Neuron (in vitro differentiated cells): ENCODE measurements around the gene AHNAK2.

Experiments
- H2AFZ ChIP-seq: one replicate; pipeline ENCODE4 v1.6.1; 2013; ENCODE audit warnings: low read depth, mild to moderate bottlenecking, inconsistent platforms, low read length, moderate library complexity
- H3K27me3 ChIP-seq: one replicate; pipeline ENCODE4 v1.6.1; 2013; ENCODE audit warnings: low read length; ENCODE audit not compliant: insufficient read depth
- H3K36me3 ChIP-seq: one replicate; pipeline ENCODE4 v1.6.1; 2013; ENCODE audit warnings: low read length; ENCODE audit not compliant: insufficient read depth
- H3K4me1 ChIP-seq: one replicate; pipeline ENCODE4 v1.6.1; 2013; ENCODE audit warnings: low read length; ENCODE audit not compliant: insufficient read depth
- H3K4me3 ChIP-seq: 2 replicates; pipeline ENCODE4 v1.5.1; 2013; ENCODE audit warnings: mild to moderate bottlenecking, low read length, moderate library complexity
- H3K9me3 ChIP-seq: one replicate; pipeline ENCODE4 v1.6.1; 2013; ENCODE audit warnings: low read length

Gene AHNAK2

DNA sequence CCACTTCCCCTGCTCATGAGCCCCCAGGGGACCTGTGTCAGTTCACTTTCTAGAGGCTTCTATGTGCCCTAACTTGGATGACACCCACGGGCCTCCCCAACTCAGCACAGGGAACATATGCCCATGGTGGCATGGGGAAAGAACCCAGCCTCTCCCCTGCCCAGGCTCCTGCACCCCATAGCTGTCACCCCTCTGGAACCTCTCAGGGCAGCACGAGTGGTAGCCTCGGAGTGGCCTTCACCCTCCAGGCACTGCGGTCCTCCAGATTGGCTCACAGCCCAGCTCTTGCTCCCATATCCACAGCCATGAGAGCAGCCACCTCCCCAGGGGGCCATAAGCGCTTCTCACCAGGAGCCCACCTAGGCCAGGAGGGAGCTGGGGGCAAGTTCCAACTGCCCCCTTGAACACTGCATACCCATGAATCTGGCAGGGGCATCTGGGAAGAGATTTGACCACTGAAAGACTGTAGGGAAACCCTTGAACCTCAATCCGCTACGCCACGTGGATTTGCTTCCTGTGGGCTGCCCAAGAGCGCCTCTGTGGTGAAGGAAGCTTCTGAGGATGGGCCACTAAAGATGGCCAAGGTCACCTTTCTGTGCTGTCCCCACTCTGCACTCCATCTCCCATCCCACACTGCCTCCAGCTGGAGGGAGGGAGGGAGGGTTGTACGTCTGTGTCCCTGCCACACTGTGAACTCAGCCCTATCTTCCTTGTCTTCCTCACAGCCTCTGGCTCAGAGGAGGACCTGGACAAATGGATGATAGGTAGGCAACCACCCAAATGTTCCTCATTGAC, 41.6 kb downstream of the AHNAK2 start:
- Histone ChIP-seq H2AFZ (no peak overlapping the region), H3K36me3 (no peaks in the 10 kb centered on the region), H3K9me3 (no peaks in the 10 kb centered on the region), H3K4me3 (no peak overlapping the region), H3K4me1 (no peaks in the 10 kb centered on the region), H3K27me3 (peaks cover 44% of the 10 kb centered on the region)

DNA sequence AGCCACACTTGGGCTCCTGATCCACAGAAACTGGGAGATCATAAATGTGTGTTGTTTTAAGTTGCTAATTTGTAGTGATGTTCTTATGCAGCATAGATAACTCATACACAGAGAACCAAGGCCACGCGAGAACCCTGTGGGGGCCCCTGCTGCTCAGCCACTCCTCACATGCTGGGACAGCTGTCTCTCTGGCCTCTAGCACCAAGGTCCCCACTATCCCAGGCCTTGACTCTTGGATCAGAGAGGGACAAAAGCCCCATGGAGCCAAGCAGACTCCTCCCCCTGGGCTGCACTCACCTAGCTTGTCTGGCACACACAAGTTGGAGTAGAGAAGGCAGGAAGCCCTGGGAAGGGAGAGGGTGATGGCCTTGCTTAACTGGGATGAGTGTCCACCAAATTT, 42.2 kb downstream of the AHNAK2 start:
- H3K27me3 ChIP-seq: peaks cover 50% of the 10 kb centered on the region
- no peak overlapping the region for H3K4me3 ChIP-seq
- no peak overlapping the region for H2AFZ ChIP-seq
- no peaks in the 10 kb centered on the region for H3K36me3 ChIP-seq
- H3K4me1 ChIP-seq: no peaks in the 10 kb centered on the region
- no peaks in the 10 kb centered on the region for H3K9me3 ChIP-seq

DNA sequence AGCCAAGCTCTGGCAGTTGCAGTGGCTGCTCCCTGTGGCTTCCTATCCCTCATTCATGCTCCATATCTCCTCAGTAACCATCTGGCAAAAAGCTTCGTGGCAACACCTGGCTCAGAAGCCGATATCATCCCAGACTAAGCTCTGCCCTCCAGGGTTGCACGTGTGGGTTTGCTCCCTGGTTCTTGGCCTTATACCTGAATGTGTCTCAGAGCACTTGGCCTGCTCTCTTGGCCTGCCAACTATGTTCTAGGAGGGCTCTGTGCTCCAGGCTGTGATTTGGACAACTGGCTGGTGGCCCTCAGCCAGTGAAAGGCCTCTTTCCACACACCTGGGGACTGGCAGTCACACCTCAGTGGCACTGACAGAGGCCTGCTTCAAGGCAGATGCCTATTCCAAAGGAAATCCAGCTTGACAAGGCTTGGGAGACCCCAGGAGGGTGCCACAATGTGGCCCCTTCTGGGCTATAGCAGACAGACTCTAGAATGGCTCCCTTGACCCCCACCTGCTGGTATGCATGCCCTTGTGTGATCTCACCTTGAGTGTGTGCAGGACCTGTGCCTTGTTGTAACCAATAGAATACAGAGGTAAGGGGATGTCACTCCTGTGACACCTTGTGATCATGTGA, 43.0 kb downstream of the AHNAK2 start:
- no peak overlapping the region for H3K4me3 ChIP-seq
- H3K27me3 ChIP-seq: peaks cover 57% of the 10 kb centered on the region
- H3K4me1 ChIP-seq: no peaks in the 10 kb centered on the region
- H3K9me3 ChIP-seq: no peaks in the 10 kb centered on the region
- no peak overlapping the region for H2AFZ ChIP-seq
- no peaks in the 10 kb centered on the region for H3K36me3 ChIP-seq

DNA sequence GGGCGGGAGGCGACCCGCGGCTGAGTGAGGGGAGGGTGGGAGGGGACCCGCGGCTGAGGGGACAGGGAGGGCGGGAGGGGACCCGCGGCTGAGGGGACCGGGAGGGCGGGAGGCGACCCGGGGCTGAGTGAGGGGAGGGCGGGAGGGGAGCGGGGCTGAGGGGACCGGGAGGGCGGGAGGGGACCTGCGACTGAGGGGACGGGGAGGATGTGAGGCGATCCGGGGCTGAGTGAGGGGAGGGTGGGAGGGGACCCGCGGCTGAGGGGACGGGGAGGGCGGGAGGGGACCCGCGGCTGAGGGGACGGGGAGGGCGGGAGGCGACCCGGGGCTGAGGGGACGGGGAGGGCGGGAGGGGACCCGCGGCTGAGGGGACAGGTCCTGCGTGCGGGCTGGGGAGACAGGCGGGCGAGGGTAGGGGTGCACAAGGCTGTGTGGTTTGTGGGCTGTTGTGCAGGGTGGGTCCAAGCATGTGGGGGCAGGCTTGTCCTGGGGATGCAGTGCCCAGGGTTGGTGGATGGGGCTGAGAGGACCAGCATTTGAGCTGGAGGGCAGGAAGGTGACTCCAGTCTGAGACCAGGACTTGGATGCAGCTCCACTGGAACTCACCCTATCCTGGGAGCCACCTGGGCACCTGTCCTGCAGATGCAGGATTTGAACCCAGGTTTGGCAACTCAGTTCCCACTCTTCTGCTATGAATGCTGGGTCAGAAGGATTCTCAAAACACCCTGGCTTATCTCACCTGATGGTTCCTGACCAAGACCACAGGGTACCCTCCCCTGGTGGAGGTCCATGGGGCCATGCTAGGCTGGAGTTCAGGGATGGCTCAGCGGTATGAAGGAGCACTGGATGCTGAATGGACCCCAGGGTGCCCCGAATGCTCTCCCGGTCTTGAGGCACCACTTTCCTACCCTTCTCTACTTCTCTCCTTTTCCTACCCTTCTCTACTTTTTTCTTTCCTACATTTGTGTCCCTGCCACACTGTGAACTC, 44.1 kb downstream of the AHNAK2 start:
- Histone ChIP-seq H2AFZ (no peak overlapping the region), H3K36me3 (no peaks in the 10 kb centered on the region), H3K9me3 (no peaks in the 10 kb centered on the region), H3K4me1 (no peaks in the 10 kb centered on the region), H3K4me3 (peak overlapping the region; percentile 26), H3K27me3 (peaks cover 60% of the 10 kb centered on the region)

DNA sequence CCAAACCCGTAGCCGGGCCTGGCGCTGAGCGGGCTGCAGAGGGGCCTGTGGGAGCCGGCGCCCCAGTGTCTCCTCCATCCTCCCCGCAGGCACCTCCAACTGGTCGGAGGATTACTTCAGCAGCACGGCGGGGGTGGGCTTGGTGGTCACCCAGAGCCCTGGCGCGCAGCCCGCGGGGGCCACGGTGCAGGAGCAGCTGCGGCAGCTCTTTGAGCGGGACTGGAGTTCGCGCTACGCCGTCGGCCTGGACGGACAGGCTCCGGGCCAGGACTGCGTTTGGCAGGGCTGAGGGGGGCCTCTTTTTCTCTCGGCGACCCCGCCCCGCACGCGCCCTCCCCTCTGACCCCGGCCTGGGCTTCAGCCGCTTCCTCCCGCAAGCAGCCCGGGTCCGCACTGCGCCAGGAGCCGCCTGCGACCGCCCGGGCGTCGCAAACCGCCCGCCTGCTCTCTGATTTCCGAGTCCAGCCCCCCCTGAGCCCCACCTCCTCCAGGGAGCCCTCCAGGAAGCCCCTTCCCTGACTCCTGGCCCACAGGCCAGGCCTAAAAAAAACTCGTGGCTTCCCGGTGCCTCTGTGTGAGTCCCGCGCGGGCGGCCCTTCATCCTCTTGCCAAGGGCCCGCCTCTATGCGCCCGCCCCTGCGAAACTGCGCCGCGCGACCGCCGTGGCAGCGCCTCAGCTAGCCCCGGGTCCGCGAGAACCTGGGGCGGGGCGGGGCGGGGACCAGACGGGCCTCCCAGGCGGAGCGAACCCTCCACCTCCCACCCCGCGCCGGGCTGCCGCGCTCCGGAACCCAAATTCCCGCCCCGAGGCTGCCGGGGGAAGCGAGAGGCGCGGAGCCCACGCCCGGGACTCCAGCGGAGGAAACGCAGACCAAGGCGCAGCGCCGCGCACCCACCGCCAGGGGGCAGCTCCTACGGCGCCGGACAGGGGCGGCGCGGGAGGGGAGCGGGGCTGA, 45.2 kb downstream of the AHNAK2 start:
- H2AFZ ChIP-seq: no peak overlapping the region
- H3K4me1 ChIP-seq: no peaks in the 10 kb centered on the region
- H3K9me3 ChIP-seq: no peaks in the 10 kb centered on the region
- H3K4me3 ChIP-seq: peak overlapping the region; percentile 13
- peaks cover 56% of the 10 kb centered on the region for H3K27me3 ChIP-seq
- H3K36me3 ChIP-seq: no peaks in the 10 kb centered on the region

DNA sequence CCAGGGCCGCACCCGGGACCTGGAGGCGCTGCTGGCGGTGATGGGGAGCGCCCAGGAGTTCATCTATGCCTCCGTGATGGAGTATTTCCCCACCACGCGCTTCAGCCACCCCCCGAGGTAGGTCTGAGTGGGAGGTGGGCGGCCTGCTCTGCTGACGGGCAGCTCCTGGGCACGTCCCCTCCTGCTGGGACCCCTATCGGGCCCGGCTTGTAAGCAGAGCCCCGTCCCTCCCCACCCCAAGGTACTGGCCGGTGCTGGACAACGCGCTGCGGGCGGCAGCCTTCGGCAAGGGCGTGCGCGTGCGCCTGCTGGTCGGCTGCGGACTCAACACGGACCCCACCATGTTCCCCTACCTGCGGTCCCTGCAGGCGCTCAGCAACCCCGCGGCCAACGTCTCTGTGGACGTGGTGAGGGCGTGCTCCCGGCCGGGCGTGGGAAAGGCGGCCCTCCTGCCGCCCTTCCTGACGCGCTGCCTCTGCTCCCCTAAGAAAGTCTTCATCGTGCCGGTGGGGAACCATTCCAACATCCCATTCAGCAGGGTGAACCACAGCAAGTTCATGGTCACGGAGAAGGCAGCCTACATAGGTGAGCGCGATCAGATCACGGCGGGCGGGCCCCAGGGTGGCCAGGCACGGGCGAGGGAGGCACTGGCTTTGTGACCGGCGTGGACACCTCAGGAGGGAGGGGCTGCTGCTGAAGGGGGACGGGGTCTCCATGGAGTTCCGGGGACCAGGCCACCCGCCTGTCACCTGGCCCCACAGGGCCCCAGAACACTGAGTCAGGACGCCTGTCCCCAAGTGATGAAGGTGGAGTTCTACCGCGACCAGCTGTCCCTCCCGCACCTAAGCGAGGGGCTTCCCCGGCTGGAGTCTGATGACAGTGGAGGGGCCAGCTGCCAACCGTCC, 46.2 kb downstream of the AHNAK2 start:
- Histone ChIP-seq H3K4me1 (no peaks in the 10 kb centered on the region), H2AFZ (no peak overlapping the region), H3K36me3 (no peaks in the 10 kb centered on the region), H3K4me3 (no peak overlapping the region), H3K9me3 (no peaks in the 10 kb centered on the region), H3K27me3 (peaks cover 51% of the 10 kb centered on the region)

DNA sequence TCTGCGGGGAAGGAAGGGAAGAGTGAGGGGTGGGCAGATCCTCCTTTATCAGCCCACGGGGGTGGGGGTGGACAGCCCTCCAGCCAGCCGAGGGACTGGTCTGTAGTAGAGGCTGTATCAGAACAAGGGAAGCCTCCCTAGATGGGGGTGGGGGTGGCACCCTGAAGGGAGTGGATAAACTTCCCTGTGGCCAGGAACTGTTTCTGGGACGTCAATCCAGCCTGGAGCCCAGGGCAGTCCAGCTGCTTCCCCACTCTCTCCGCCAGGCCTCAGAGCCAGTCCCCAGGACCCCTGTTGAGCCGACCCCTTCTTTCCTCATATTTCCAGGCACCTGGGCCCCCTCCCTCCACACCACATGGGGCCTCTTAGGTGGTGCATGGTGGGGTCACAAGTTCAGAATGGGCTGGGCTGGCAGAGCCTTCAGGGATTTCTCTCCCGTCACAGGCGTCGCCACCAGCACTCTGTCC, 46.8 kb downstream of the AHNAK2 start:
- peaks cover 46% of the 10 kb centered on the region for H3K27me3 ChIP-seq
- no peaks in the 10 kb centered on the region for H3K9me3 ChIP-seq
- no peak overlapping the region for H2AFZ ChIP-seq

DNA sequence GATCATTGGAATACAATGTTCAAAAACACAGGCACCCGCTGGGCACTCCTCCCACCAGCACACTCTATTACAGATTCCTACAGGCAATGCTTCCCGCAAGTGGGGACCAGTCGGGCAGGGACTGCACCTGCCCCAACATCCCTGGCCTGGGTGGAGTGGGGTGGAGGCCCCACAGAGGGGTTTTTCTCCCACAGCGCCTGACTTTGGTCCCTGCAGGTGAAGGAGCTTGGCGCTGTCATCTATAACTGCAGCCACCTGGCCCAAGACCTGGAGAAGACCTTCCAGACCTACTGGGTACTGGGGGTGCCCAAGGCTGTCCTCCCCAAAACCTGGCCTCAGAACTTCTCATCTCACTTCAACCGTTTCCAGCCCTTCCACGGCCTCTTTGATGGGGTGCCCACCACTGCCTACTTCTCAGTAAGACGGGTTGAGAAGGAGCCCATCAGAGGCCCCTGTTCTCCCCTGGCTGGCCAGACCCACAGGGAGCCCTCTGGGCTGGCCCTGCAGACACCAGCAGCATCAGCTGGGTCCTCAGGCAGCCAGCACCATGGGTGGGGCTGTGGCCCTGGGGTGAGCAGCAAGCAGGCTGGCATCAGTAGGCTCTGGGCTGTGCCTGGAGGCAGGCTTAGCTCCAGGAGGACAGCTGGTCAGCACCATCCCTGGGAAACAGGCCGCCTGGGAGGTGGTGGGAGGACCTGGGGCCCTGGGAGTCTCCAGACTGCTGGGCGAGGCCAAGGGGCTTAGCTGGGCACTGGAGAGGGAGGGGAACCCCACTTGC, 47.5 kb downstream of the AHNAK2 start:
- no peaks in the 10 kb centered on the region for H3K36me3 ChIP-seq
- H3K4me1 ChIP-seq: no peaks in the 10 kb centered on the region
- H3K9me3 ChIP-seq: no peaks in the 10 kb centered on the region
- peaks cover 44% of the 10 kb centered on the region for H3K27me3 ChIP-seq
- no peak overlapping the region for H2AFZ ChIP-seq
- no peak overlapping the region for H3K4me3 ChIP-seq

More for the DNA sequence above, 46.8 kb downstream of the AHNAK2 start:
- Histone ChIP-seq H3K36me3 (no peaks in the 10 kb centered on the region), H3K4me3 (no peak overlapping the region), H3K4me1 (no peaks in the 10 kb centered on the region)

DNA sequence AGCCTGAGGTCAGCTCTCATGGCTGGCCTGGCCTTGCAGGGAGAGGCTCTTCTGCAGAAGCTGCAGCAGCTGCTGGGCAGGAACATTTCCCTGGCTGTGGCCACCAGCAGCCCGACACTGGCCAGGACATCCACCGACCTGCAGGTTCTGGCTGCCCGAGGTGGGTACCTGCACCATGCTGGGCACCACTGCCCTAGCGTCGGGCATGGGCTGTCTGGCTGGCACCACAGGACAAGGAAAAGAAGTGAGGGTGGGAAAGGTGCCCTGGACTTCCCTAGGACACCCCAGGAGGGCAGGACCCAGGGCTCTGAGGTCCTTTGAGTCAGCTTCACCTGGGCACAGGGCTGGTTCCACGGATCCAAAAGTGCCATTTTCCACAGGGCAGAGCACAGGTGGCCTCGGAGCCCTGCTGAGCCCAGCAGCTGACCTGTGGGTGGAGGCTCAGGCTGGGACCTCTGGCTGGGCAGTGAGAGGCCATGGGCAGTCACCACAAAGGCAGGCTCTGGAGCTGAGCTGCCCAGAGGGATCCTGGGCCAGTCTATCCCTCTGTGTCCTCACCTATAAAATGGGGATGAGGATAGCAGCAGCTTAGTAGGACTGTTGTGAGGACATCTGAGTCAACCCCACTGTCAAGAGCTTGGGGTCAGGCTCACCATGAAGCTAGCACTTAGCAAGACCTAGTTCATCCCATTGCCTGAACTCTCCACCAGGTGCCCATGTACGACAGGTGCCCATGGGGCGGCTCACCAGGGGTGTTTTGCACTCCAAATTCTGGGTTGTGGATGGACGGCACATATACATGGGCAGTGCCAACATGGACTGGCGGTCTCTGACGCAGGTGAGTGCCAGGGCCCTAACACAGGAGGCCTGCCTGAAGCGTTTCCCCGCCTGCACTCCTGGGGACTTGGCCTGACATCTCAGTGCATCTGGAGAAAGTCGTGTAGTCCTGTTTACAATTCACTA, 48.6 kb downstream of the AHNAK2 start:
- Histone ChIP-seq H3K36me3 (no peaks in the 10 kb centered on the region), H3K4me1 (no peaks in the 10 kb centered on the region), H3K4me3 (no peak overlapping the region), H3K9me3 (peaks cover 2% of the 10 kb centered on the region), H3K27me3 (peaks cover 33% of the 10 kb centered on the region), H2AFZ (no peak overlapping the region)

DNA sequence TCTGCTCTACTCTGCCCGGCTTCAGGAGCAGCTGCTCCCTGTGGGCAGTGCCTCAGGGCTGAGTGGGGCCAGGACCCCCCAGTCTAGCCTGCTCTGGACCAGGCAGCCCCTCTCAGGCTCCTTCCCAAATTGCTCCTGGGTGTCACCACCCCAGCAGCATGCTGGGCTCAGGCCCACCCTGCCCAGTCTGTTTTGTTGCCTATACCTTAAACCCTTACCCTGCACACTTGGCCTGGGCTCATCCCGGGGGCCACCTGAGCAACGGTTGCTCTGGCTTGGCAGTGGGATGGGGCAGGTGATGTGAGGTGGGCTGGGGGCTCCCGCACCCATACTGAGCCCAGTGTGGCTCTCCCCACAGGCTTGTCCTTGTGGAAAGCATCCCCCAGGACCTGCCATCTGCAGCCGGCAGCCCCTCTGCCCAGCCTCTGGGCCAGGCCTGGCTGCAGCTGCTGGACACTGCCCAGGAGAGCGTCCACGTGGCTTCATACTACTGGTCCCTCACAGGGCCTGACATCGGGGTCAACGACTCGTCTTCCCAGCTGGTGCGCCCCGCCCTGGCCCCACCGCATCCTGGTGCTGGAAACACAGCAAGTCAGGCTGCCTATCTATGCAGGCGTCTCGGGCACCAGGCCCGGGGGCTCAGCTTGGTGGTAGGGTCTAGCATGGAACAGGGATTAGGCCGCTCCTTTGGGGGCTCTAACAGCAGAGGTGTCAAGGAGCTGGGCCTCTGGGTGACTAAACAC, 49.6 kb downstream of the AHNAK2 start:
- H3K36me3 ChIP-seq: no peaks in the 10 kb centered on the region
- H3K27me3 ChIP-seq: peaks cover 27% of the 10 kb centered on the region
- H3K4me1 ChIP-seq: no peaks in the 10 kb centered on the region
- no peak overlapping the region for H3K4me3 ChIP-seq
- no peak overlapping the region for H2AFZ ChIP-seq
- H3K9me3 ChIP-seq: peaks cover 4% of the 10 kb centered on the region
